H1 (cell line): ENCODE data around the gene ADAMTS6. TPM values are rescaled to one million over a fixed set of nuclear protein-coding genes. Genes with fewer than 3 reads are reported as not detected.

ENCODE experiments used
- GTF2F1 ChIP-seq: IDR thresholded peaks from 2 replicates; pipeline ENCODE4 v1.6.1; 2012; ENCODE audit warnings: low read depth, low read length, improper control_type of control experiment, borderline replicate concordance
- NANOG ChIP-seq: IDR thresholded peaks from 2 replicates; pipeline ENCODE4 v1.6.1; 2011; ENCODE audit warnings: low read length, low read depth, mild to moderate bottlenecking, inconsistent platforms; ENCODE audit not compliant: insufficient read depth, poor library complexity, severe bottlenecking
- NRF1 ChIP-seq: IDR thresholded peaks from 2 replicates; pipeline ENCODE4 v1.6.1; 2011; ENCODE audit warnings: mild to moderate bottlenecking, low read depth, low read length, improper control_type of control experiment
- SP2 ChIP-seq: IDR thresholded peaks from 2 replicates; pipeline ENCODE4 v1.6.1; 2012; ENCODE audit warnings: mild to moderate bottlenecking, low read length, inconsistent platforms
- TCF12 ChIP-seq: IDR thresholded peaks from 2 replicates; pipeline ENCODE4 v1.6.1; 2011; ENCODE audit warnings: low read depth, mild to moderate bottlenecking, low read length
- polyA plus RNA-seq, 7 experiments: library from polyadenylated mRNA; depleted of rRNA in 3 of 7; stranded (reverse) in 5 of 7; unstranded in 2 of 7; fragments of >200 nt in 5 of 7; fragments of 200-250 nt in 2 of 7; gene quantifications; 1 replicate in 5 of 7; 2 replicates in 1 of 7; 4 replicates in 1 of 7; pipeline versions ENCODE4 v1.2.1 to v1.2.3, GENCODE V29; 2011 to 2013; ENCODE audit warnings: missing spikeins in 2 of 7, mixed read lengths in 2 of 7
- total RNA-seq: library from RNA; stranded (reverse); fragmentation: NEBNext Ultra II Directional; extraction: Animal tissue kit (Norgen Biotek cat#: 25700); gene quantifications from 2 replicates; pipeline ENCODE4 v1.2.1, GENCODE V29; 2021
- TF ChIP-seq, protein P1 (sequence below): fragments of 300-600 bp; sonication (generic); IDR thresholded peaks from 2 replicates; pipeline ENCODE4 v1.7.1; 2012; ENCODE audit warnings: low read length, moderate library complexity, mild to moderate bottlenecking, inconsistent platforms; ENCODE audit not compliant: insufficient replicate concordance

The ADAMTS6 gene
- total and polyA plus RNA-seq, 2 of the 8 experiments (the other 6 are each of a cell fraction or from before 2014, with no cell fraction given) = 0.74 to 2.4 TPM

DNA sequence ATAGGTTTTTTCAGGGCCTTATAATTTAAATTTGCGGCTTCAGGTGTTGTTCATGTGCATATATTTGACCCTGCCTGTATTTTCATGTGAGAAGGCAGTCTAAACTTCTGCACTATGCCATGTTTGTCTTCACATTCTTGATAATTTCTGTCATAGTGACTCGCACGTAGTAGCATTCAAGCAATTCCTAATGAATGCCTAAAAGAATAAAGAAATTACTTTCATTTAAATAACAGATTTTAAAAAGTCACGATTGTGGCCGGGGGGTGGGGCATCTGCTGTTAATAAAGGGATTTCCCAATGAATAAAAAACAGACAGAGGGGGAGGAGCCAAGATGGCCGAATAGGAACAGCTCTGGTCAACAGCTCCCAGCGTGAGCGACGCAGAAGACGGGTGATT, 318.0 kb downstream of the ADAMTS6 start (continued):
- TF ChIP-seq, protein P1, sequence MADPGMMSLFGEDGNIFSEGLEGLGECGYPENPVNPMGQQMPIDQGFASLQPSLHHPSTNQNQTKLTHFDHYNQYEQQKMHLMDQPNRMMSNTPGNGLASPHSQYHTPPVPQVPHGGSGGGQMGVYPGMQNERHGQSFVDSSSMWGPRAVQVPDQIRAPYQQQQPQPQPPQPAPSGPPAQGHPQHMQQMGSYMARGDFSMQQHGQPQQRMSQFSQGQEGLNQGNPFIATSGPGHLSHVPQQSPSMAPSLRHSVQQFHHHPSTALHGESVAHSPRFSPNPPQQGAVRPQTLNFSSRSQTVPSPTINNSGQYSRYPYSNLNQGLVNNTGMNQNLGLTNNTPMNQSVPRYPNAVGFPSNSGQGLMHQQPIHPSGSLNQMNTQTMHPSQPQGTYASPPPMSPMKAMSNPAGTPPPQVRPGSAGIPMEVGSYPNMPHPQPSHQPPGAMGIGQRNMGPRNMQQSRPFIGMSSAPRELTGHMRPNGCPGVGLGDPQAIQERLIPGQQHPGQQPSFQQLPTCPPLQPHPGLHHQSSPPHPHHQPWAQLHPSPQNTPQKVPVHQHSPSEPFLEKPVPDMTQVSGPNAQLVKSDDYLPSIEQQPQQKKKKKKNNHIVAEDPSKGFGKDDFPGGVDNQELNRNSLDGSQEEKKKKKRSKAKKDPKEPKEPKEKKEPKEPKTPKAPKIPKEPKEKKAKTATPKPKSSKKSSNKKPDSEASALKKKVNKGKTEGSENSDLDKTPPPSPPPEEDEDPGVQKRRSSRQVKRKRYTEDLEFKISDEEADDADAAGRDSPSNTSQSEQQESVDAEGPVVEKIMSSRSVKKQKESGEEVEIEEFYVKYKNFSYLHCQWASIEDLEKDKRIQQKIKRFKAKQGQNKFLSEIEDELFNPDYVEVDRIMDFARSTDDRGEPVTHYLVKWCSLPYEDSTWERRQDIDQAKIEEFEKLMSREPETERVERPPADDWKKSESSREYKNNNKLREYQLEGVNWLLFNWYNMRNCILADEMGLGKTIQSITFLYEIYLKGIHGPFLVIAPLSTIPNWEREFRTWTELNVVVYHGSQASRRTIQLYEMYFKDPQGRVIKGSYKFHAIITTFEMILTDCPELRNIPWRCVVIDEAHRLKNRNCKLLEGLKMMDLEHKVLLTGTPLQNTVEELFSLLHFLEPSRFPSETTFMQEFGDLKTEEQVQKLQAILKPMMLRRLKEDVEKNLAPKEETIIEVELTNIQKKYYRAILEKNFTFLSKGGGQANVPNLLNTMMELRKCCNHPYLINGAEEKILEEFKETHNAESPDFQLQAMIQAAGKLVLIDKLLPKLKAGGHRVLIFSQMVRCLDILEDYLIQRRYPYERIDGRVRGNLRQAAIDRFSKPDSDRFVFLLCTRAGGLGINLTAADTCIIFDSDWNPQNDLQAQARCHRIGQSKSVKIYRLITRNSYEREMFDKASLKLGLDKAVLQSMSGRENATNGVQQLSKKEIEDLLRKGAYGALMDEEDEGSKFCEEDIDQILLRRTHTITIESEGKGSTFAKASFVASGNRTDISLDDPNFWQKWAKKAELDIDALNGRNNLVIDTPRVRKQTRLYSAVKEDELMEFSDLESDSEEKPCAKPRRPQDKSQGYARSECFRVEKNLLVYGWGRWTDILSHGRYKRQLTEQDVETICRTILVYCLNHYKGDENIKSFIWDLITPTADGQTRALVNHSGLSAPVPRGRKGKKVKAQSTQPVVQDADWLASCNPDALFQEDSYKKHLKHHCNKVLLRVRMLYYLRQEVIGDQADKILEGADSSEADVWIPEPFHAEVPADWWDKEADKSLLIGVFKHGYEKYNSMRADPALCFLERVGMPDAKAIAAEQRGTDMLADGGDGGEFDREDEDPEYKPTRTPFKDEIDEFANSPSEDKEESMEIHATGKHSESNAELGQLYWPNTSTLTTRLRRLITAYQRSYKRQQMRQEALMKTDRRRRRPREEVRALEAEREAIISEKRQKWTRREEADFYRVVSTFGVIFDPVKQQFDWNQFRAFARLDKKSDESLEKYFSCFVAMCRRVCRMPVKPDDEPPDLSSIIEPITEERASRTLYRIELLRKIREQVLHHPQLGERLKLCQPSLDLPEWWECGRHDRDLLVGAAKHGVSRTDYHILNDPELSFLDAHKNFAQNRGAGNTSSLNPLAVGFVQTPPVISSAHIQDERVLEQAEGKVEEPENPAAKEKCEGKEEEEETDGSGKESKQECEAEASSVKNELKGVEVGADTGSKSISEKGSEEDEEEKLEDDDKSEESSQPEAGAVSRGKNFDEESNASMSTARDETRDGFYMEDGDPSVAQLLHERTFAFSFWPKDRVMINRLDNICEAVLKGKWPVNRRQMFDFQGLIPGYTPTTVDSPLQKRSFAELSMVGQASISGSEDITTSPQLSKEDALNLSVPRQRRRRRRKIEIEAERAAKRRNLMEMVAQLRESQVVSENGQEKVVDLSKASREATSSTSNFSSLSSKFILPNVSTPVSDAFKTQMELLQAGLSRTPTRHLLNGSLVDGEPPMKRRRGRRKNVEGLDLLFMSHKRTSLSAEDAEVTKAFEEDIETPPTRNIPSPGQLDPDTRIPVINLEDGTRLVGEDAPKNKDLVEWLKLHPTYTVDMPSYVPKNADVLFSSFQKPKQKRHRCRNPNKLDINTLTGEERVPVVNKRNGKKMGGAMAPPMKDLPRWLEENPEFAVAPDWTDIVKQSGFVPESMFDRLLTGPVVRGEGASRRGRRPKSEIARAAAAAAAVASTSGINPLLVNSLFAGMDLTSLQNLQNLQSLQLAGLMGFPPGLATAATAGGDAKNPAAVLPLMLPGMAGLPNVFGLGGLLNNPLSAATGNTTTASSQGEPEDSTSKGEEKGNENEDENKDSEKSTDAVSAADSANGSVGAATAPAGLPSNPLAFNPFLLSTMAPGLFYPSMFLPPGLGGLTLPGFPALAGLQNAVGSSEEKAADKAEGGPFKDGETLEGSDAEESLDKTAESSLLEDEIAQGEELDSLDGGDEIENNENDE = no peak
- no peak for TF ChIP-seq SP2
- no peak for TF ChIP-seq NRF1
- TF ChIP-seq GTF2F1 = no peak
- TF ChIP-seq TCF12 = no peak
- no peak for TF ChIP-seq NANOG
